IMR-90 (cell line): Measurements from ENCODE around the gene GRIN2A. TPM values are rescaled to one million over a fixed set of nuclear protein-coding genes. Genes with fewer than 3 reads are reported as not detected.

ENCODE experiments used
- ATAC-seq: fragments of 200-7000 bp; cut with Tn5 transposase; 2 replicates; pipeline ENCODE4 v1.9.1; 2020; ENCODE audit warnings: low read depth, mild to moderate bottlenecking, moderate library complexity
- BruUV-seq: library from RNA; stranded (reverse); fragments of 400-500 nt; replicated peaks from 2 replicates; lab custom pipeline; 2021; lab: Mats Ljungman, UMichigan
- CTCF ChIA-PET: fragments of 300-600 bp; formaldehyde crosslinking; extraction: SDS; loops from one replicate; lab custom pipeline; 2021; ENCODE audit warnings: antibody characterized with exemption; lab: Yijun Ruan, JAX
- POLR2A ChIA-PET: fragments of 300-600 bp; sonication (Branson Sonifier 250); formaldehyde crosslinking; loops from one replicate; lab custom pipeline; 2022; ENCODE audit warnings: antibody characterized with exemption; ENCODE audit not compliant: unreplicated experiment; lab: Charles Lee
- DNase-seq: peaks from one replicate; pipeline ENCODE4 v3.0.0; 2013
- H2AFZ ChIP-seq: replicated peaks from 2 replicates; pipeline ENCODE3; 2013; ENCODE audit warnings: low read length, mild to moderate bottlenecking; ENCODE audit not compliant: poor library complexity
- H2AK5ac ChIP-seq: 2 replicates; pipeline ENCODE4 v1.6.1; 2013; ENCODE audit warnings: low read depth, low read length, inconsistent platforms
- H2AK9ac ChIP-seq: replicated peaks from 2 replicates; pipeline ENCODE3; 2013; ENCODE audit warnings: mild to moderate bottlenecking, low read depth, low read length, moderate library complexity; ENCODE audit not compliant: poor library complexity
- H2BK120ac ChIP-seq: 2 replicates; pipeline ENCODE4 v1.6.1; 2013; ENCODE audit warnings: low read depth, low read length, inconsistent platforms
- H2BK15ac ChIP-seq: 3 replicates; pipeline ENCODE4 v1.6.1; 2013; ENCODE audit warnings: low read depth, low read length, inconsistent platforms
- H2BK20ac ChIP-seq: 2 replicates; pipeline ENCODE4 v1.6.1; 2013; ENCODE audit warnings: low read depth, mild to moderate bottlenecking, inconsistent platforms, low read length, moderate library complexity
- H2BK5ac ChIP-seq: 2 replicates; pipeline ENCODE4 v1.6.1; 2013; ENCODE audit warnings: mild to moderate bottlenecking, low read depth, low read length, inconsistent platforms; ENCODE audit not compliant: poor library complexity, severe bottlenecking
- H3K14ac ChIP-seq: replicated peaks from 2 replicates; pipeline ENCODE4 v1.6.1; 2013; ENCODE audit warnings: low read depth, low read length, inconsistent platforms
- H3K18ac ChIP-seq: 2 replicates; pipeline ENCODE4 v1.6.1; 2013; ENCODE audit warnings: low read depth, low read length, control low read depth
- H3K23ac ChIP-seq: 2 replicates; pipeline ENCODE4 v1.6.1; 2013; ENCODE audit warnings: low read depth, low read length, inconsistent platforms
- H3K27ac ChIP-seq: 2 replicates; pipeline ENCODE4 v1.5.1; 2013; ENCODE audit warnings: mild to moderate bottlenecking, control low read depth, low read length; ENCODE audit not compliant: insufficient read depth
- H3K27me3 ChIP-seq: 2 replicates; pipeline ENCODE4 v1.6.1; 2013; ENCODE audit warnings: low read length; ENCODE audit not compliant: control insufficient read depth, insufficient read depth
- H3K36me3 ChIP-seq: 2 replicates; pipeline ENCODE4 v1.6.1; 2013; ENCODE audit warnings: low read length, mixed read lengths; ENCODE audit not compliant: control insufficient read depth, insufficient read depth
- H3K4ac ChIP-seq: 2 replicates; pipeline ENCODE4 v1.6.1; 2013; ENCODE audit warnings: low read depth, low read length, inconsistent platforms
- H3K4me1 ChIP-seq: 2 replicates; pipeline ENCODE4 v1.6.1; 2013; ENCODE audit warnings: low read length, mixed read lengths; ENCODE audit not compliant: control insufficient read depth, insufficient read depth
- H3K4me2 ChIP-seq: 2 replicates; pipeline ENCODE4 v1.6.1; 2013; ENCODE audit warnings: low read depth, mild to moderate bottlenecking, control low read depth, low read length, moderate library complexity
- H3K4me3 ChIP-seq: 2 replicates; pipeline ENCODE4 v1.5.1; 2013; ENCODE audit warnings: low read depth, mild to moderate bottlenecking, control low read depth, low read length, moderate library complexity; ENCODE audit not compliant: insufficient read depth
- H3K56ac ChIP-seq: 2 replicates; pipeline ENCODE4 v1.6.1; 2013; ENCODE audit warnings: low read length, inconsistent platforms; ENCODE audit not compliant: insufficient read depth; ENCODE audit errors: extremely low read depth
- H3K79me1 ChIP-seq, 2 experiments: 2 replicates each; pipeline ENCODE4 v1.6.1; 2013; ENCODE audit warnings: low read length in 2 of 2, inconsistent platforms in 1 of 2, low read depth in 1 of 2
- H3K9ac ChIP-seq: 2 replicates; pipeline ENCODE4 v1.6.1; 2013; ENCODE audit warnings: low read depth, low read length, control low read depth
- H3K9me1 ChIP-seq: 2 replicates; pipeline ENCODE4 v1.6.1; 2013; ENCODE audit warnings: low read length, inconsistent platforms; ENCODE audit not compliant: insufficient read depth
- H3K9me3 ChIP-seq: 2 replicates; pipeline ENCODE4 v1.6.1; 2013; ENCODE audit warnings: low read length; ENCODE audit not compliant: control insufficient read depth, insufficient read depth
- H4K20me1 ChIP-seq: 2 replicates; pipeline ENCODE4 v1.6.1; 2013; ENCODE audit warnings: low read length, inconsistent platforms; ENCODE audit not compliant: insufficient read depth
- H4K5ac ChIP-seq: 2 replicates; pipeline ENCODE4 v1.6.1; 2013; ENCODE audit warnings: mild to moderate bottlenecking, low read depth, low read length, control low read depth
- H4K8ac ChIP-seq, 2 experiments: 2 replicates each; pipeline ENCODE4 v1.6.1; 2013; ENCODE audit warnings: low read depth in 2 of 2, low read length in 2 of 2, control low read depth in 1 of 2, inconsistent platforms in 1 of 2
- H4K91ac ChIP-seq: 2 replicates; pipeline ENCODE4 v1.6.1; 2013; ENCODE audit warnings: low read depth, low read length, inconsistent platforms; ENCODE audit not compliant: insufficient read depth
- CEBPB ChIP-seq: IDR thresholded peaks from 2 replicates; pipeline ENCODE4 v1.6.1; 2012; ENCODE audit warnings: low read depth, low read length, improper control_type of control experiment
- FOS ChIP-seq: fragments of 150-350 bp; IDR thresholded peaks from 2 replicates; pipeline ENCODE4 v1.6.1; 2016; ENCODE audit warnings: low read depth, low read length
- MAZ ChIP-seq: IDR thresholded peaks from 2 replicates; pipeline ENCODE4 v1.6.1; 2012; ENCODE audit warnings: low read depth, mild to moderate bottlenecking, low read length, improper control_type of control experiment, moderate library complexity, borderline replicate concordance
- MXI1 ChIP-seq: IDR thresholded peaks from 2 replicates; pipeline ENCODE4 v1.6.1; 2012; ENCODE audit warnings: low read depth, mild to moderate bottlenecking, low read length, moderate library complexity, borderline replicate concordance
- NFE2L2 ChIP-seq: fragments of 150-350 bp; IDR thresholded peaks from 2 replicates; pipeline ENCODE4 v1.6.1; 2016; ENCODE audit warnings: low read depth, mild to moderate bottlenecking, low read length
- RAD21 ChIP-seq: IDR thresholded peaks from 2 replicates; pipeline ENCODE4 v1.6.1; 2012; ENCODE audit warnings: low read length, improper control_type of control experiment
- RCOR1 ChIP-seq: IDR thresholded peaks from 2 replicates; pipeline ENCODE4 v1.6.1; 2012; ENCODE audit warnings: mild to moderate bottlenecking, low read length, improper control_type of control experiment; ENCODE audit not compliant: insufficient replicate concordance
- USF2 ChIP-seq: fragments of 150-350 bp; IDR thresholded peaks from 2 replicates; pipeline ENCODE4 v1.6.1; 2017; ENCODE audit warnings: mild to moderate bottlenecking, antibody characterized with exemption, low read length, low read depth
- WGBS, 2 experiments: methylation state at CpG; one replicate each; pipeline versions ENCODE4 v1.1.5 to v1.1.7; 2013; ENCODE audit warnings: missing lambda C conversion rate in 2 of 2; ENCODE audit not compliant: insufficient read length in 1 of 2; ENCODE audit errors: extremely low coverage in 2 of 2; 5-methylcytosine and 5-hydroxymethylcytosine counted together
- dilution Hi-C: fragments of 300-500 bp; cut with HindIII; formaldehyde crosslinking; loops from one replicate; pipeline ENCODE4 v1.14.3; 2018; ENCODE audit warnings: low sequenced_read_pairs; ENCODE audit not compliant: unreplicated experiment
- in situ Hi-C: fragments of 300-500 bp; cut with MboI; formaldehyde crosslinking; loops from 3 replicates; pipeline ENCODE4 v1.14.3; 2019; ENCODE audit warnings: low sequenced_read_pairs, inconsistent platforms, mixed read lengths
- intact Hi-C: fragments of 100-400 bp; cut with micrococcal nuclease; formaldehyde crosslinking; loops from 2 replicates; pipeline ENCODE4 v1.10.0; 2022
- polyA plus RNA-seq, 3 experiments: library from polyadenylated mRNA; depleted of rRNA; stranded (reverse); fragments of >200 nt; gene quantifications; 2 replicates each; pipeline ENCODE4 v1.2.3, GENCODE V29; 2012; ENCODE audit warnings: low replicate concordance in 1 of 3
- total RNA-seq: library from RNA; depleted of rRNA; stranded (reverse); fragments of >200 nt; gene quantifications from 2 replicates; pipeline ENCODE4 v1.2.3, GENCODE V29; 2012

The GRIN2A gene
- total and polyA plus RNA-seq, 2 of the 4 experiments (the other 2 are of a cell fraction): under 0.01 TPM; not detected in 1

DNA sequence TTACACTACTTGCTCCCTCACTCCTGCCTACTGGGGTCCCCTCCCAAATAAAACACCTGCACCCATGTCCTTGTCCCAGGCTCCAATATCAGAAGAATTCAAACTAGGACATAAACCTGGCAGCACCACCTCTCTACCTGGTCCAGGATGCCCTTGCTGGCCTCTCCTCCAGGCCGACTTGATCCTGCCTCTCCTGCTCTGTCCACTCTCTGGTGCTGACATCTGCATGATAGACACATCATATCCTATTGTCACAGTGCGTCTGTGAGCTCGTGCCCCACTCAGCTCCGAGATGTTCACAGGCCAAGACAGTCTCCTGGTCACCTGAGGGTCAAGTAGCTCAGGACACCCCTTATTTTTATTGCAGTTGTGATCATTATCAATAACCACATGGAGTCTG, 31.5 kb upstream of the GRIN2A start:
- Histone ChIP-seq H2BK15ac (no peak overlapping the region), H3K56ac (no peak overlapping the region), H3K4me2 (no peak overlapping the region), H4K91ac (no peak overlapping the region), H3K4ac (no peak overlapping the region), H3K14ac (no peak overlapping the region), H3K18ac (no peak overlapping the region), H4K8ac (no peak overlapping the region), H3K9me1 (no peaks in the 10 kb centered on the region), H3K23ac (no peak overlapping the region), H3K4me1 (no peaks in the 10 kb centered on the region), H3K9me3 (peaks cover 25% of the 10 kb centered on the region), H2BK5ac (no peak overlapping the region), H2AFZ (no peak overlapping the region), H2BK120ac (no peak overlapping the region), H3K79me1 (no peaks in the 10 kb centered on the region), H4K20me1 (no peaks in the 10 kb centered on the region), H3K9ac (no peak overlapping the region), H2BK20ac (no peak overlapping the region), H3K27me3 (no peaks in the 10 kb centered on the region), H4K5ac (no peak overlapping the region), H3K27ac (no peak overlapping the region), H3K36me3 (no peaks in the 10 kb centered on the region), H2AK5ac (no peak overlapping the region), H3K4me3 (no peak overlapping the region), H2AK9ac (no peak overlapping the region)
- dilution Hi-C loops: no loop called here
- 38% methylated on average over 1 of the region's 4 CpGs; no CpG with 5 or more reads in 1 of the 2 experiments for WGBS, 2 experiments
- no peak for ATAC-seq
- intact Hi-C loops: no loop called here
- ChIA-PET CTCF (no interaction called here), POLR2A (no interaction called here)
- no peak for DNase-seq
- no TSS peak for BruUV-seq
- TF ChIP-seq FOS: no peak
- TF ChIP-seq RCOR1: no peak
- TF ChIP-seq MAZ: no peak
- no peak for TF ChIP-seq NFE2L2
- no peak for TF ChIP-seq CEBPB
- no peak for TF ChIP-seq USF2
- no peak for TF ChIP-seq MXI1
- TF ChIP-seq RAD21: no peak
- in situ Hi-C loops: no loop called here
